ENCODE data around the gene AUTS2. TPM values are rescaled to one million over a fixed set of nuclear protein-coding genes. Genes with fewer than 3 reads are reported as not detected.
A peak's percentile ranks its signal among the peaks of the same experiment; 100 is the strongest.

The AUTS2 gene
- total RNA-seq, 6 donors from 2014 or later: 38.9 to 151 (median 55.8) TPM

DNA sequence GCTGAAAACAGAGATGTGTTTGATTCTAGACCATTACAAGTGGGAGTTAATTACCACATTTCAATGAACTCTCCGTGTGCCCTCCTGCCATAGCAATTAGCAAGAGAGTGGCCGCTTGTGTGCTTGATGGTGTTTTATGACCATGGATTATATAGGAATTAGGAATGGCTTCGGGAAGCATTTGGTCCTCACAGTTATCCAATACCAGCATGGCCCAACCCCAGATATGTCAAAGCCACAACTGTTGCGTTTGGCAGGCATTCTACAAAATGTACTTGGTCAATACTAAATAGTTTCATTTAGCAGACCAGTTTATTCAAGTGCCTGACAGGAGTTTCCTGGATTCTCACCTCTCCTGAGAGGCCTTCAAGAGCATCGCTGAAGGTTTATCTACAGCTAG, 1024.7 kb downstream of the AUTS2 start:
- no peak overlapping the region for H3K27ac ChIP-seq
- 89 to 93% methylated on average over 5 of the region's 5 CpGs for WGBS, 2 donors
- no peaks in the 10 kb centered on the region for H3K27me3 ChIP-seq
- no peaks in the 10 kb centered on the region for H3K4me1 ChIP-seq
- H3K36me3 ChIP-seq: no peaks in the 10 kb centered on the region
- DNase-seq (no peak), ATAC-seq (ENCODE audit: low FRiP score in 2 of 2) (no peak)
- no peak for TF ChIP-seq POLR2A (IDR thresholded peaks at IDR 0.05)
- TF ChIP-seq, protein P1, sequence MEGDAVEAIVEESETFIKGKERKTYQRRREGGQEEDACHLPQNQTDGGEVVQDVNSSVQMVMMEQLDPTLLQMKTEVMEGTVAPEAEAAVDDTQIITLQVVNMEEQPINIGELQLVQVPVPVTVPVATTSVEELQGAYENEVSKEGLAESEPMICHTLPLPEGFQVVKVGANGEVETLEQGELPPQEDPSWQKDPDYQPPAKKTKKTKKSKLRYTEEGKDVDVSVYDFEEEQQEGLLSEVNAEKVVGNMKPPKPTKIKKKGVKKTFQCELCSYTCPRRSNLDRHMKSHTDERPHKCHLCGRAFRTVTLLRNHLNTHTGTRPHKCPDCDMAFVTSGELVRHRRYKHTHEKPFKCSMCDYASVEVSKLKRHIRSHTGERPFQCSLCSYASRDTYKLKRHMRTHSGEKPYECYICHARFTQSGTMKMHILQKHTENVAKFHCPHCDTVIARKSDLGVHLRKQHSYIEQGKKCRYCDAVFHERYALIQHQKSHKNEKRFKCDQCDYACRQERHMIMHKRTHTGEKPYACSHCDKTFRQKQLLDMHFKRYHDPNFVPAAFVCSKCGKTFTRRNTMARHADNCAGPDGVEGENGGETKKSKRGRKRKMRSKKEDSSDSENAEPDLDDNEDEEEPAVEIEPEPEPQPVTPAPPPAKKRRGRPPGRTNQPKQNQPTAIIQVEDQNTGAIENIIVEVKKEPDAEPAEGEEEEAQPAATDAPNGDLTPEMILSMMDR (IDR thresholded peaks at IDR 0.05): no peak
- TF ChIP-seq POLR2AphosphoS5 (IDR thresholded peaks at IDR 0.05): no peak
- TF ChIP-seq EP300 (IDR thresholded peaks at IDR 0.05): no peak
- no peak overlapping the region for H3K4me3 ChIP-seq
- H3K9me3 ChIP-seq: no peaks in the 10 kb centered on the region

DNA sequence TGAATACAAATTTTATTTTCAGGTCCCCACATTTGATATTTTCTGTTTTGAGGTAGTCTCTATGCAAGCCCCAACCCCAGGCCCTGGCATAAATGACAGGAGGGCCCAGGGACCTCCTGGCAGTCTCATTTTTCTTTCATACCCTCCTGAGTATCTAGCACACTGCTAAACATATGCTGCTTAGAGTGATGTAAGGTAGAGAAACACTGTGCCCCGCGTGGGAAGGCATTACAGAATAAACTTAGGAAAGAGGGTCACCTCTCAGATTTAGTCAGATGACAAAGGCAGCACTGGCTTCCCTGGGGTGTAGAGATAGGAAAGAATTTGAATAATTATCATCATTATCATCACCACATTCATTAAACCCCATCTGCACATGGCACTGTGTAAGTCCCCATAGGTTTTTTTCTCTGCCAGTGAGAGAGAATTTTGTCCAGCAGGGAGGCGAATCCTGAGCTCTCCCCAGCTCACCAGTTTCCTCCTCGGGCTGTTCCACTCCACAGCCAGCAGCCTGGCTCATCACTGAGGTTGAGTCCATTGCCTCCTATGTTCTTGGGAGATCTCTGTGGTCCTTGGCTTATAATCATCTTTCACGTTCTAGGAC, 1026.3 kb downstream of the AUTS2 start:
- ATAC-seq (ENCODE audit: low FRiP score in 2 of 2): no peak
- DNase-seq: no peak
- Histone ChIP-seq H3K36me3 (no peaks in the 10 kb centered on the region), H3K9me3 (no peaks in the 10 kb centered on the region), H3K27ac (no peak overlapping the region), H3K4me3 (no peak overlapping the region), H3K27me3 (no peaks in the 10 kb centered on the region), H3K4me1 (no peaks in the 10 kb centered on the region)
- WGBS, 2 donors: 88 to 95% methylated on average over 5 of the region's 5 CpGs
- TF ChIP-seq POLR2A (IDR thresholded peaks at IDR 0.05) (no peak), EP300 (IDR thresholded peaks at IDR 0.05) (no peak), POLR2AphosphoS5 (IDR thresholded peaks at IDR 0.05) (no peak)
- TF ChIP-seq, protein P1 (IDR thresholded peaks at IDR 0.05): no peak

DNA sequence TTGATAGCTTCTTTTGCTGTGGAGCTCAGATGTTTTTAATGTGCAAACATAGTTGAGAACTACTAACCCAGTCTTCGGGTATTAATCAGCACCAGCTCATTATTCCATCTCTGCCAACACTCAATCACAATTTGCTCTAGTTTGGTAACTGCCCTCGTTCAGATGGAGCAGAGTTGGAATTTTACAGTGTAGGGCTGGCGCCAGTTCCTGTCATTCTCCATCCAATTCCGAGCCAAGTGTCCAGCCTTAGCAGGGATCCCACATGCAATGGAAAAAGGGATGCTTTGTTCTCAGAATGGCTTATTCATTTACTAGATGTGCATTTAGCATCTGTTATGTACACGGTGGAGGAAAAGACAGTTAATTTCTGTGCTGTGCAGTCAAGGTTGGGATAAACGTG, 1029.2 kb downstream of the AUTS2 start:
- Histone ChIP-seq H3K27ac (no peak overlapping the region), H3K4me1 (no peaks in the 10 kb centered on the region), H3K4me3 (no peak overlapping the region), H3K9me3 (no peaks in the 10 kb centered on the region), H3K27me3 (no peaks in the 10 kb centered on the region), H3K36me3 (no peaks in the 10 kb centered on the region)
- DNase-seq (no peak), ATAC-seq (ENCODE audit: low FRiP score in 2 of 2) (no peak)
- WGBS, 2 donors: 77 to 89% methylated on average over 6 of the region's 6 CpGs
- TF ChIP-seq POLR2AphosphoS5 (IDR thresholded peaks at IDR 0.05) (no peak), POLR2A (IDR thresholded peaks at IDR 0.05) (no peak), EP300 (IDR thresholded peaks at IDR 0.05) (no peak)
- TF ChIP-seq, protein P1 (IDR thresholded peaks at IDR 0.05): no peak

DNA sequence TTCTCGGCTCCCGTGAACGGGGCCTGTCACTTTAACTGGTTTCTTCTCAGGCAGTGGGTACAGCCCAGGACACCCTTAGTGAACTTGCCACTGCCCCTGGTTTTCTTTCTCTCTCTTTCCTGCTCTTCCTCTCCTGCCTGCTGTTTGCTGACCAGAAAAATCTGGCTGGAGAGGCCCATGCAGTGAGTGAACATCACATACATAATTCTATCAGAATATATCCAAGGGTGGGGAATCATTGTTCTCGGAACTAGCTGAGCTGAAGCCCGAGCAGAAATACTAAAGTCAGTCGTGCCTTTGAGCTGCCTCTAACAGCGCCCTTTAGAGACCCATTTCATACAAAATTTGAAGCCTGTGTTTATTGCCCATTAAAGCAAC, 1032.2 kb downstream of the AUTS2 start:
- H3K36me3 ChIP-seq: no peaks in the 10 kb centered on the region
- TF ChIP-seq POLR2A (IDR thresholded peaks at IDR 0.05): no peak
- TF ChIP-seq, protein P1 (IDR thresholded peaks at IDR 0.05): no peak
- TF ChIP-seq POLR2AphosphoS5 (IDR thresholded peaks at IDR 0.05): no peak
- no peak for TF ChIP-seq EP300 (IDR thresholded peaks at IDR 0.05)
- no peaks in the 10 kb centered on the region for H3K9me3 ChIP-seq
- H3K27me3 ChIP-seq: no peaks in the 10 kb centered on the region
- ATAC-seq (ENCODE audit: low FRiP score in 2 of 2): no peak
- WGBS, 2 donors: 84 to 86% methylated on average over 7 of the region's 7 CpGs
- no peaks in the 10 kb centered on the region for H3K4me1 ChIP-seq
- DNase-seq: no peak
- H3K27ac ChIP-seq: no peak overlapping the region
- H3K4me3 ChIP-seq: no peak overlapping the region

DNA sequence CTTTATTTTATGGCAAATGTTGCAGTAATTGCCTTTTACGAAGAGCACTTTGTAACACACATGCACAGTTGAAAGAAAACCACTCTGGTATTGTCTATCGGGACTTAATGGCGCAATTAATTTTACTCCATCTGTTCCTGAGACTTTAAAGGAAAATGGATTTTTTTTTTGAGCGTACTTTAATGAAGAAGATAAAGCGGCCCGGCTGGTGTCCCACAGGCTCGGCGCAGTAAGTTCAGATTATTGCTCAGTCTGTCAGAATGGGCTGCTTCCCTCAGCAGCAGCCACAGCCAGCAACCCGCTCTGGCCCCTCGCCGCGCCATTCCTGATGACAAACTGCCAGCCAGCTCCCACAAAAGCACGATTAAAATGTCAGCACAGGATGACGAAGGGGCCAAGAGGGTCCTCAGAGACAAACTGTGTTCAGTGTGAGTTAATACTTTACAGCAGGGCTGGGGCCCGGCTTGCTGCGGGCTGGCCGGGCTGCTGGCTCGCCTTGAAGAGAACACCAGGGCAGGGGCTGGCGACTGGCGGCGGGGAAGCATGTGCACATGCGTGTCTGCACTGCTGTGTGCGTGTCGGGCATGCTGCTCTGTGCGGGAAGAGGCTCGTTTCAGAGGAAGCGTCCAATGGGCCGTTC, 1032.7 kb downstream of the AUTS2 start:
- no peak for TF ChIP-seq POLR2AphosphoS5 (IDR thresholded peaks at IDR 0.05)
- TF ChIP-seq, protein P1 (IDR thresholded peaks at IDR 0.05): no peak
- no peak for TF ChIP-seq EP300 (IDR thresholded peaks at IDR 0.05)
- no peak for TF ChIP-seq POLR2A (IDR thresholded peaks at IDR 0.05)
- ATAC-seq (ENCODE audit: low FRiP score in 2 of 2) (peak in 1 of 2 donors; percentile 75), DNase-seq (peak in 1 of 2 donors; percentile 84)
- Histone ChIP-seq H3K4me3 (no peak overlapping the region), H3K9me3 (no peaks in the 10 kb centered on the region), H3K27me3 (no peaks in the 10 kb centered on the region), H3K36me3 (no peaks in the 10 kb centered on the region), H3K27ac (no peak overlapping the region), H3K4me1 (no peaks in the 10 kb centered on the region)
- WGBS, 2 donors: 70 to 92% methylated on average over 17 to 22 of the region's 28 CpGs
